Mesenchymal stem cell (in vitro differentiated cells and primary cell): ENCODE measurements around the gene FBXW5.

ENCODE experiments used
- DNase-seq: peaks from one replicate; pipeline ENCODE4 v3.0.0-alpha.2; 2013
- H2AFZ ChIP-seq: one replicate; pipeline ENCODE4 v1.6.1; 2013; ENCODE audit warnings: low read depth, mild to moderate bottlenecking, control low read depth, inconsistent platforms, low read length, moderate library complexity
- H2AK5ac ChIP-seq: 2 replicates; pipeline ENCODE4 v1.6.1; 2013; ENCODE audit warnings: low read length, moderate library complexity, mild to moderate bottlenecking, inconsistent platforms; ENCODE audit not compliant: severe bottlenecking
- H2BK120ac ChIP-seq: one replicate; pipeline ENCODE4 v1.6.1; 2013; ENCODE audit warnings: low read depth, mild to moderate bottlenecking, inconsistent platforms, low read length, moderate library complexity
- H2BK12ac ChIP-seq, 2 experiments: one replicate each; pipeline ENCODE4 v1.6.1; 2013; ENCODE audit warnings: inconsistent platforms in 2 of 2, low read length in 2 of 2, mild to moderate bottlenecking in 2 of 2, moderate library complexity in 2 of 2, control low read depth in 1 of 2
- H2BK15ac ChIP-seq: one replicate; pipeline ENCODE4 v1.6.1; 2013; ENCODE audit warnings: mild to moderate bottlenecking, low read depth, inconsistent platforms; ENCODE audit not compliant: poor library complexity, severe bottlenecking
- H2BK5ac ChIP-seq: 2 replicates; pipeline ENCODE4 v1.6.1; 2013; ENCODE audit warnings: low read depth, mild to moderate bottlenecking, low read length, control low read depth, inconsistent platforms; ENCODE audit not compliant: poor library complexity, severe bottlenecking
- H3K14ac ChIP-seq, 2 experiments: one replicate each; pipeline ENCODE4 v1.6.1; 2013; ENCODE audit warnings: inconsistent platforms in 2 of 2, low read length in 2 of 2, control low read depth in 1 of 2, mild to moderate bottlenecking in 1 of 2, moderate library complexity in 1 of 2
- H3K18ac ChIP-seq, 2 experiments: one replicate each; pipeline ENCODE4 v1.6.1; 2013; ENCODE audit warnings: inconsistent platforms in 2 of 2, low read length in 2 of 2, control low read depth in 1 of 2, low read depth in 1 of 2, mild to moderate bottlenecking in 1 of 2
- H3K23ac ChIP-seq, 2 experiments: one replicate each; pipeline ENCODE4 v1.6.1; 2013; ENCODE audit warnings: inconsistent platforms in 2 of 2, low read length in 2 of 2, mild to moderate bottlenecking in 2 of 2, moderate library complexity in 2 of 2, control low read depth in 1 of 2
- H3K27ac ChIP-seq: 2 replicates; pipeline ENCODE4 v1.5.1; 2013; ENCODE audit warnings: mild to moderate bottlenecking, moderate library complexity, low read length, control low read depth, inconsistent platforms; ENCODE audit not compliant: poor library complexity, severe bottlenecking
- H3K27me3 ChIP-seq, 2 experiments: 2 replicates each; pipeline versions ENCODE4 v1.6.1 to v1.7.0; 2013; ENCODE audit warnings: low read length in 2 of 2, mild to moderate bottlenecking in 2 of 2, moderate library complexity in 2 of 2, control low read depth in 1 of 2, inconsistent platforms in 1 of 2; ENCODE audit not compliant: control insufficient read depth in 1 of 2, insufficient read depth in 1 of 2
- H3K36me3 ChIP-seq, 2 experiments: 2 replicates each; pipeline versions ENCODE4 v1.6.1 to v1.7.0; 2013; ENCODE audit warnings: low read length in 2 of 2, control low read depth in 1 of 2, inconsistent platforms in 1 of 2, low read depth in 1 of 2, mild to moderate bottlenecking in 1 of 2; ENCODE audit not compliant: insufficient read depth in 2 of 2, control insufficient read depth in 1 of 2
- H3K4ac ChIP-seq, 2 experiments: one replicate each; pipeline ENCODE4 v1.6.1; 2013; ENCODE audit warnings: inconsistent platforms in 2 of 2, low read length in 2 of 2, mild to moderate bottlenecking in 2 of 2, moderate library complexity in 2 of 2, control low read depth in 1 of 2, low read depth in 1 of 2
- H3K4me1 ChIP-seq: 2 replicates; pipeline ENCODE4 v1.6.1; 2013; ENCODE audit warnings: low read depth, low read length, control low read depth; ENCODE audit not compliant: control insufficient read depth, insufficient read depth
- H3K4me2 ChIP-seq: 2 replicates; pipeline ENCODE4 v1.6.1; 2013; ENCODE audit warnings: low read length, mild to moderate bottlenecking, inconsistent platforms; ENCODE audit not compliant: poor library complexity, severe bottlenecking
- H3K4me3 ChIP-seq, 2 experiments: 2 replicates each; pipeline versions ENCODE4 v1.5.1 to v1.7.0; 2013; ENCODE audit warnings: low read length in 2 of 2, mild to moderate bottlenecking in 2 of 2, control low read depth in 1 of 2, low read depth in 1 of 2; ENCODE audit not compliant: insufficient read depth in 1 of 2
- H3K79me1 ChIP-seq: replicated peaks from 2 replicates; pipeline ENCODE4 v1.6.1; 2013; ENCODE audit warnings: mild to moderate bottlenecking, control low read depth, low read length, inconsistent platforms; ENCODE audit not compliant: poor library complexity, severe bottlenecking
- H3K9ac ChIP-seq: 2 replicates; pipeline ENCODE4 v1.7.0; 2013; ENCODE audit warnings: mild to moderate bottlenecking, low read length, moderate library complexity
- H3K9me3 ChIP-seq: 2 replicates; pipeline ENCODE4 v1.7.0; 2013; ENCODE audit warnings: mild to moderate bottlenecking, low read length; ENCODE audit not compliant: control insufficient read depth
- H4K8ac ChIP-seq: one replicate; pipeline ENCODE4 v1.6.1; 2013; ENCODE audit warnings: inconsistent platforms, mild to moderate bottlenecking, low read length, moderate library complexity
- H4K91ac ChIP-seq: one replicate; pipeline ENCODE4 v1.6.1; 2013; ENCODE audit warnings: mild to moderate bottlenecking, low read length, inconsistent platforms
- WGBS: methylation state at CpG from one replicate; pipeline ENCODE4 v1.1.7; 2013; ENCODE audit warnings: mixed read lengths; 5-methylcytosine and 5-hydroxymethylcytosine counted together

FBXW5 gene

DNA sequence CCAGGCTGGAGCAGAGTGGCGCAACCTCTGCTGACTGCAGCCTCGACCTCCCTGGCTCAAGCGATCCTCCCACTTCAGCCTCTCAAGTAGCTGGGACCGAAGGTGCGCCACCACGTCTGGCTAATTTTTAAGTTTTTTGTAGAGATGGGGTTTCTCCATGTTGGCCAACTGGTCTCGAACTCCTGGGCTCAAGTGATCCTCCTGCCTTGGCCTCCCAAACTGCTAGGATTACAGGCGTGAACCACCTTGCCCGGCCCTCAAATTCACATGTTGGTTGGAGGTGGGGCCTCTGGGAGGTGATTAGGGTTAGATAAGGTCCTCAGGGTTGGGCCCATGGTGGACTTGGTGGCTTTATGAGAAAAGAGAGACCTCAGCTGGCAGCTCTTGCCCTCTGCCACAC, 17.6 kb upstream of the FBXW5 start:
- 95% methylated on average over 9 of the region's 9 CpGs for WGBS
- no peaks in the 10 kb centered on the region for H3K79me1 ChIP-seq

DNA sequence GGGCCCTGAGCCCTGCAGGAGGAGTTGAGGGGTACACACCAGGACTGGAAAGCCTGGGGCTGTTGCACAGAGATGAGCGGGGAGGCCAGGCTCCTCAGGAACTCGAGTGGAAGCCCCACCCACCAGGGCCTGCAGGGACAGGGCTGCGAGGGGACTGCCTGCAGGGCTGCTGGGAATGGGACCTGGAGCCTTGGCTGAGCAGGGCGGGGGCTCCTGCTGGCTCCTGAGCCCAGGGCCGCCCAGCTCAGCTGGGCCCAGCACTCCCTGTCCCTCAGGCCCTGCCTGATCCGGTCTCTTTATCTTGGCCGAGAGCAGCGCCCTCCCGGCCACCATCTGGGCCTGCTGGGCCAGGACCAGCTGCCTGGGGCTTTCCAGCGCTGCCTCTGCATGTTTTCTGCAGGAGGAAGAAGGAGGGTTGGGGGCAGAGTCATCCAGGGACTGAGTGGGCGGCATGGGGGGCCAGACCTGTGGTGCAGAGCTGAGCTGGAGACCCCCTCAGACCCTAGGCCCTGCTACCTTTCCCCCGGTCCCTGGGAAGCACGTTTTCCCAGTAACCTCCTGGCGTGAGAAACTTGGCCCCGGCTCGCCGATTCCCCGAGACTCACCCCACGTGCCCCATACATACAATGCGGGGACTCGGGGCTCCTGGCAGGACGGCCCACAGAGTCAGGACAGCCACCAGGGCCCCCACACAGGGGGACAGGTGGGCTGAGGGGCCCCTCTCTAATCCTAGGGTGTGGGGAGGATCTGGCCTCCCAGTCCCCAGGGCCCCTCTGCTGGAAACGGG, 16.9 kb upstream of the FBXW5 start:
- no peak for DNase-seq
- Histone ChIP-seq H2BK12ac (no peak overlapping the region), H3K18ac (no peak overlapping the region), H2AK5ac (no peak overlapping the region), H3K4me1 (peaks cover 20% of the 10 kb centered on the region), H3K9me3 (peaks cover under 1% of the 10 kb centered on the region), H4K91ac (no peak overlapping the region), H3K4me3 (no peak overlapping the region), H3K9ac (no peak overlapping the region), H3K14ac (no peak overlapping the region), H3K23ac (no peak overlapping the region), H3K36me3 (no peaks in the 10 kb centered on the region), H3K4ac (no peak overlapping the region), H2BK120ac (no peak overlapping the region), H2BK5ac (no peak overlapping the region), H2AFZ (no peak overlapping the region), H3K27ac (no peak overlapping the region), H3K27me3 (peaks cover 0 to 22% of the 10 kb centered on the region in 2 experiments), H3K4me2 (no peak overlapping the region), H4K8ac (no peak overlapping the region), H2BK15ac (no peak overlapping the region), H3K79me1 (no peaks in the 10 kb centered on the region)
- 74% methylated on average over 23 of the region's 23 CpGs for WGBS

More for the DNA sequence above, 17.6 kb upstream of the FBXW5 start:
- no peak overlapping the region for H2BK12ac ChIP-seq
- H2BK15ac ChIP-seq: no peak overlapping the region
- no peak overlapping the region for H3K18ac ChIP-seq
- H3K9ac ChIP-seq: no peak overlapping the region
- H3K14ac ChIP-seq: no peak overlapping the region
- no peak overlapping the region for H3K4ac ChIP-seq
- no peak overlapping the region for H2BK5ac ChIP-seq
- H2AK5ac ChIP-seq: no peak overlapping the region
- no peaks in the 10 kb centered on the region for H3K36me3 ChIP-seq
- H3K9me3 ChIP-seq: no peaks in the 10 kb centered on the region
- H4K8ac ChIP-seq: no peak overlapping the region
- H3K27ac ChIP-seq: no peak overlapping the region
- no peak overlapping the region for H3K4me2 ChIP-seq
- no peak overlapping the region for H3K23ac ChIP-seq
- no peak overlapping the region for H3K4me3 ChIP-seq
- no peak for DNase-seq
- H4K91ac ChIP-seq: no peak overlapping the region
- peaks cover 20% of the 10 kb centered on the region for H3K4me1 ChIP-seq
- no peak overlapping the region for H2BK120ac ChIP-seq
- peaks cover 0 to 22% of the 10 kb centered on the region in 2 experiments for H3K27me3 ChIP-seq
- no peak overlapping the region for H2AFZ ChIP-seq

DNA sequence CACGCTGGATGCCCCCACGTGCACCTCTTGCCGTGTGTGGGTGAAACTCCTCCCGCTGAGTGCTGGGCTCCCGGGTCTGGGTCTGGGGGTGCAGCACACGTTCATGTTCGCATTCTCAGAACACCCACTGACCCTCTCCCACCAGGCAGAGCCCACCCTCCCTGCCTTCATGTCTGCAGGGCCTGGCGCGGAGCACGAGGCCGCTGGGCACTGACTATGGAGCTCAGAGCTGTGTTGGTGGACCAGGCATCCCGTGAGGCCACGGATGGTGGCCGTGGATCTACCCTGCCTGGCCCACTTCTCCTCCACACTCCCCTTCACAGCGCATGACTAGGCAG, 16.4 kb upstream of the FBXW5 start:
- Histone ChIP-seq H2BK120ac (no peak overlapping the region), H2AFZ (no peak overlapping the region), H2BK12ac (no peak overlapping the region), H3K27ac (no peak overlapping the region), H3K14ac (no peak overlapping the region), H3K4me3 (no peak overlapping the region), H3K9me3 (peaks cover 3% of the 10 kb centered on the region), H3K23ac (no peak overlapping the region), H3K9ac (no peak overlapping the region), H3K4me2 (no peak overlapping the region), H2BK15ac (no peak overlapping the region), H4K8ac (no peak overlapping the region), H3K27me3 (peaks cover 0 to 16% of the 10 kb centered on the region in 2 experiments), H2BK5ac (no peak overlapping the region), H3K36me3 (no peaks in the 10 kb centered on the region), H2AK5ac (no peak overlapping the region), H3K4me1 (peaks cover 20% of the 10 kb centered on the region), H3K18ac (no peak overlapping the region), H3K4ac (no peak overlapping the region), H3K79me1 (no peaks in the 10 kb centered on the region), H4K91ac (peak overlapping the region; percentile 22)
- 92% methylated on average over 15 of the region's 15 CpGs for WGBS
- no peak for DNase-seq

DNA sequence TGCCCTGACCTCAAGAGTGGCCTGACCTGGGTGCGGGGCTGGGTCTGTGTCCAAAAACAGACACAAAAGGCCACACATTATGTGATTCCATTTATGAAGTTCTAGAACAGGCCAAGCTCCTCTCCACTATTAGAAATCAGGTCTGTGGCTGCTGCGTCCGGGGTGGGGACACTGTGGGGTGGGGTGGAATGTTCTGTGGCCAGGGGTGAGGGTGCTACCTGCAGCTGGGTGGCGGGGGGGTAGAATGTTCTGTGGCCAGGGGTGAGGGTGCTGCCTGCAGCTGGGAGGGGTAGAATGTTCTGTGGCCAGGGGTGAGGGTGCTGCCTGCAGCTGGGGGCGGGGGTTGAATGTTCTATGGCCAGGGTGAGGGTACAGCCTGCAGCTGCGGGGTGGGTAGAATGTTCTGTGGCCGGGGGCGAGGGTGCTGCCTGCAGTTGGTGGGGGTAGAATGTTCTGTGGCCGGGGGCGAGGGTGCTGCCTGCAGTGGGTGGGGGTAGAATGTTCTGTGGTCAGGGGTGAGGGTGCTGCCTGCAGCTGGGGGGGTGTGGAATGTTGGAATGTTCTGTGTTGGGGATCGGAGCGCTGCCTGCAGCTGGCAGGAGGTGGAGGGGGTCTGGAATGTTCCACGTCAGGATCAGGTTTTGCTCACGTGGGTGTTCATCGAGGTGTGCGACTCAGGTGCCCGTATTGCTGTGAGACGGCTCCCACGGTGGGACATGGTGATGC, 15.8 kb upstream of the FBXW5 start:
- Histone ChIP-seq H3K9me3 (peaks cover 3% of the 10 kb centered on the region), H3K79me1 (no peaks in the 10 kb centered on the region), H4K91ac (peak overlapping the region; percentile 22), H3K27ac (no peak overlapping the region), H3K27me3 (peaks cover 0 to 13% of the 10 kb centered on the region in 2 experiments), H3K23ac (no peak overlapping the region), H2BK120ac (no peak overlapping the region), H3K4me1 (peaks cover 20% of the 10 kb centered on the region), H3K4me3 (no peak overlapping the region), H2AK5ac (no peak overlapping the region), H3K9ac (no peak overlapping the region), H2BK5ac (no peak overlapping the region), H4K8ac (no peak overlapping the region), H3K14ac (no peak overlapping the region), H2BK12ac (no peak overlapping the region), H2BK15ac (no peak overlapping the region), H3K18ac (no peak overlapping the region), H2AFZ (no peak overlapping the region), H3K4me2 (no peak overlapping the region), H3K4ac (no peak overlapping the region), H3K36me3 (no peaks in the 10 kb centered on the region)
- DNase-seq: no peak
- 87% methylated on average over 18 of the region's 19 CpGs for WGBS
